Smooth muscle cell (in vitro differentiated cells): ENCODE measurements around the gene ATP1B1. TPM values are rescaled to one million over a fixed set of nuclear protein-coding genes. Genes with fewer than 3 reads are reported as not detected.
A peak's percentile ranks its signal among the peaks of the same experiment; 100 is the strongest.

Source experiments
- DNase-seq: peaks from one replicate; lab custom pipeline; 2025; ENCODE audit not compliant: unreplicated experiment; lab: John Stamatoyannopoulos, UW
- H2AFZ ChIP-seq: fragments of 200-600 bp; sonication (generic); 2 replicates; pipeline ENCODE4 v1.6.0; 2016; ENCODE audit warnings: antibody characterized with exemption, low read depth, mild to moderate bottlenecking
- H3F3A ChIP-seq: fragments of 200-600 bp; sonication (generic); 2 replicates; pipeline ENCODE4 v1.6.0; 2017; ENCODE audit warnings: antibody characterized with exemption, low read depth
- H3K27ac ChIP-seq: fragments of 200-600 bp; sonication (generic); 2 replicates; pipeline ENCODE4 v1.5.1; 2016; ENCODE audit warnings: low read depth, mild to moderate bottlenecking
- H3K27me3 ChIP-seq: fragments of 200-600 bp; sonication (generic); 2 replicates; pipeline ENCODE4 v1.6.1; 2016; ENCODE audit warnings: low read depth, mild to moderate bottlenecking
- H3K36me3 ChIP-seq: fragments of 200-600 bp; sonication (generic); 2 replicates; pipeline ENCODE4 v1.5.1; 2016; ENCODE audit warnings: low read depth
- H3K4me1 ChIP-seq: fragments of 200-600 bp; sonication (generic); 2 replicates; pipeline ENCODE4 v1.5.1; 2016; ENCODE audit warnings: low read depth
- H3K4me2 ChIP-seq: fragments of 200-600 bp; sonication (generic); 2 replicates; pipeline ENCODE4 v1.6.0; 2016; ENCODE audit warnings: mild to moderate bottlenecking
- H3K4me3 ChIP-seq: fragments of 200-600 bp; sonication (generic); 2 replicates; pipeline ENCODE4 v1.5.1; 2016; ENCODE audit warnings: mild to moderate bottlenecking
- H3K79me2 ChIP-seq: fragments of 200-600 bp; sonication (generic); 2 replicates; pipeline ENCODE4 v1.6.0; 2016; ENCODE audit warnings: low read depth, mild to moderate bottlenecking
- H3K9ac ChIP-seq: fragments of 200-600 bp; sonication (generic); 2 replicates; pipeline ENCODE4 v1.6.0; 2016; ENCODE audit warnings: low read depth
- H3K9me3 ChIP-seq: fragments of 200-600 bp; sonication (generic); replicated peaks from 2 replicates; pipeline ENCODE4 v1.5.1; 2016; ENCODE audit warnings: low read depth
- H4K20me1 ChIP-seq: fragments of 200-600 bp; sonication (generic); 2 replicates; pipeline ENCODE4 v1.6.0; 2016; ENCODE audit warnings: low read depth
- WGBS: methylation state at CpG from one replicate; pipeline ENCODE4 v1.1.7; 2016; ENCODE audit warnings: low lambda C conversion rate; 5-methylcytosine and 5-hydroxymethylcytosine counted together
- polyA plus RNA-seq: library from polyadenylated mRNA; unstranded; fragments of >200 nt; fragmentation: Nextera tagmentation; extraction: Ambion mirVana; gene quantifications from 2 replicates; pipeline ENCODE4 v1.2.1, GENCODE V29; 2016
- total RNA-seq: library from RNA; depleted of rRNA; stranded (reverse); fragments of >200 nt; gene quantifications from 2 replicates; pipeline ENCODE4 v1.2.3, GENCODE V29; 2014
- TF ChIP-seq, protein P1 (sequence below): fragments of 200-600 bp; sonication (generic); IDR thresholded peaks from 2 replicates; pipeline ENCODE4 v1.5.1; 2017; ENCODE audit warnings: borderline replicate concordance, mild to moderate bottlenecking, antibody characterized with exemption; ENCODE audit not compliant: insufficient read depth, poor library complexity, severe bottlenecking

Gene ATP1B1
- total and polyA plus RNA-seq, 2 experiments from 2014 or later: 144 to 347 TPM

DNA sequence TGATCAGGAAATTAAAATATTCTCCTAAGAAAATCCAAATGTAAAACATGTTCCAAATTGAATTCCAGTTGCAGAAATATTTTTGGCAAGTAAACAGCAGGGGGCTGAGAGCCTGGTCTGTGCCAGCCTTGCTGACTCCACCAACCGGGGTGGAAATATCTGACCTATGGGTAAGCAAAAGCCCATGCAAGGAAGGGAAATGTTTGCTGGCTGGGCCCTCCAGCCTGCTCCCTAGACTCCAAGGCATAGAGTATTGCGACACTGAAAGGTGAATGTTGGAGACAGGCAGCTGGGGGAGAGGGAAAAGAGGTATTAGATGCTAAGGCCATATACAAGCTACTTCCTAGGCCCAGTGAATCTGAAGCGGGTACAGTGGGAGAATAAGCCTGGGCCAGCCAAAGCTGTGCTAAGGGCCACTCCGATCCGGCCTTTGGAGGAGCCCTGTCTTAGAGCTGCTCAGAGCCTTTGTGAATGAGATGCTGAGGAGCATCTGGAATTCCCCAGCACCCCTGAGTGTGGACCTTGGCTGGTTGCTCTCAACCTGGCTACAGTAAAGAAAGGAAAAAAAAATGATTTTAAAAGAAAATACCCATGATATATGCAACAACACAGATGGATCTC, 24.9 kb upstream of the ATP1B1 start:
- no peak overlapping the region for H3K4me3 ChIP-seq
- H3K27ac ChIP-seq: no peak overlapping the region
- WGBS: 97% methylated on average over 5 of the region's 5 CpGs
- no peaks in the 10 kb centered on the region for H3K4me1 ChIP-seq
- TF ChIP-seq, protein P1, sequence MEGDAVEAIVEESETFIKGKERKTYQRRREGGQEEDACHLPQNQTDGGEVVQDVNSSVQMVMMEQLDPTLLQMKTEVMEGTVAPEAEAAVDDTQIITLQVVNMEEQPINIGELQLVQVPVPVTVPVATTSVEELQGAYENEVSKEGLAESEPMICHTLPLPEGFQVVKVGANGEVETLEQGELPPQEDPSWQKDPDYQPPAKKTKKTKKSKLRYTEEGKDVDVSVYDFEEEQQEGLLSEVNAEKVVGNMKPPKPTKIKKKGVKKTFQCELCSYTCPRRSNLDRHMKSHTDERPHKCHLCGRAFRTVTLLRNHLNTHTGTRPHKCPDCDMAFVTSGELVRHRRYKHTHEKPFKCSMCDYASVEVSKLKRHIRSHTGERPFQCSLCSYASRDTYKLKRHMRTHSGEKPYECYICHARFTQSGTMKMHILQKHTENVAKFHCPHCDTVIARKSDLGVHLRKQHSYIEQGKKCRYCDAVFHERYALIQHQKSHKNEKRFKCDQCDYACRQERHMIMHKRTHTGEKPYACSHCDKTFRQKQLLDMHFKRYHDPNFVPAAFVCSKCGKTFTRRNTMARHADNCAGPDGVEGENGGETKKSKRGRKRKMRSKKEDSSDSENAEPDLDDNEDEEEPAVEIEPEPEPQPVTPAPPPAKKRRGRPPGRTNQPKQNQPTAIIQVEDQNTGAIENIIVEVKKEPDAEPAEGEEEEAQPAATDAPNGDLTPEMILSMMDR: no peak
- H3K4me2 ChIP-seq: no peak overlapping the region
- H3K9me3 ChIP-seq: no peaks in the 10 kb centered on the region
- no peaks in the 10 kb centered on the region for H3K79me2 ChIP-seq
- no peaks in the 10 kb centered on the region for H3F3A ChIP-seq
- H3K36me3 ChIP-seq: no peaks in the 10 kb centered on the region
- H3K9ac ChIP-seq: no peak overlapping the region
- no peaks in the 10 kb centered on the region for H4K20me1 ChIP-seq
- no peak overlapping the region for H2AFZ ChIP-seq
- no peaks in the 10 kb centered on the region for H3K27me3 ChIP-seq
- DNase-seq: no peak

DNA sequence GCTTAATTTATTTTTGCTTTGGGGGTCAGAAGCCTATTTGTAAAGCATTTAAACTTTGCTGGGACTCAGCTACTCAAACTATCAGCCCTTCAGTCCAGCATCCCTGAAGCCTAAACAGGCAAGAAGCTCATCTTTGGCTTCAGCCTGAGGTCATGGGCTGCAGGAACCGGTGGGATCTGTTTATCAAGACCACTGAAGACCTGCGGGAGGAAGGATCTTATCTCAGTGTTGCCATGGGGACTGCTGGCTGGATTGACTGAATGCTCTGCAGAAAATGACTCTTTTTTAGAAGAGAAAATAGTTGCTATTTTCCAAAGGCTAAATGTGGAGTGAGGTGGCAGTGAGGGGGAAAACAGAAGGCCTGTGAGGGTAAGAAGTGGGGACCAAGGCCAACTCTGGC, 20.6 kb upstream of the ATP1B1 start:
- 27% methylated on average over 2 of the region's 2 CpGs for WGBS
- H3K36me3 ChIP-seq: no peaks in the 10 kb centered on the region
- no peak overlapping the region for H3K9ac ChIP-seq
- DNase-seq: no peak
- H3F3A ChIP-seq: no peaks in the 10 kb centered on the region
- no peaks in the 10 kb centered on the region for H4K20me1 ChIP-seq
- no peak overlapping the region for H3K4me3 ChIP-seq
- no peaks in the 10 kb centered on the region for H3K79me2 ChIP-seq
- TF ChIP-seq, protein P1: no peak
- H3K4me1 ChIP-seq: no peaks in the 10 kb centered on the region
- H3K9me3 ChIP-seq: no peaks in the 10 kb centered on the region
- no peak overlapping the region for H3K4me2 ChIP-seq
- H3K27me3 ChIP-seq: no peaks in the 10 kb centered on the region
- no peak overlapping the region for H2AFZ ChIP-seq
- H3K27ac ChIP-seq: no peak overlapping the region

DNA sequence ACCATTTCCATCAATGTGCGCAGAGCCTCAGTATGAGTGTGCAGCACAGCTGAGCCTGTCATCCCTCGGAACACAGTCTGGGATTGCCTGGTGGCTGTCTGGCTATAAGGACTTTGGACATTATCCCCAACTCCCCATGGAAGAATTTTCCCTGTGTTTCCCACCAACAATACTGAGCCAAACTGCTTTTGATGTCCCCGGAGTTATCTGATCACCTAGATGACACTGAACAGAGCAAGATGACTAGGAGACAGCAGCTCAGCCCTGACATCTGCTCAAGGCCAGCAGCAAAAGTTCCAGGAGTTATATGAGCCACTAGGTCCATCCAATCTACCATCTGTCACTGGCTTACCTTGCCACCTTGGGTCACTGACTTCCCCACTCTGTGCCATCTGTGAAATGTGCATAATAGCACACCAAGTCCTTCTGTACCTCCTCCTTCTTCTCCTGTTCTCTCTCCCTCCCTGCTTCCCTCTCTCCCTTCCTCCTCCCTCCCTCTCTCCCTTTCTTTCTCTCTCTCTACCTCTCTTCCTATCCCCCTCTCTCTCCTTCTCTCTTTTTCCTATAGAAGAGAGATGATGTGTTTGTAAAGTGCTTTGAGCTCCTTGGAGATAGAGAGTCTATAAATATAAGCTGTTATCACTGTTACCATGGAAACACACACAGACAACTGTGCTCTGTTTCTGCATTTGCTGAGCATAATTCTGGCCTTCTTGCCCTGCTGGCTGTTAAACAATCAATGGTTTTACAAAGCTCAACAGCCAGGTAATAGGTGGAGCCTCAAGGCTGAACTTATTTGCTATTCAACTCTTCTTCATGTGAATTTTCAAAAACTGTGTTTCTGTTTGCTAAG, 19.7 kb upstream of the ATP1B1 start:
- Histone ChIP-seq H3K9me3 (no peaks in the 10 kb centered on the region), H3K9ac (peak overlapping the region; percentile 80), H4K20me1 (no peaks in the 10 kb centered on the region), H3K4me1 (no peaks in the 10 kb centered on the region), H2AFZ (peak overlapping the region; percentile 4), H3K4me3 (no peak overlapping the region), H3K79me2 (no peaks in the 10 kb centered on the region), H3K27ac (peak overlapping the region; percentile 65), H3K4me2 (peak overlapping the region; percentile 52), H3K36me3 (no peaks in the 10 kb centered on the region), H3K27me3 (no peaks in the 10 kb centered on the region), H3F3A (no peaks in the 10 kb centered on the region)
- TF ChIP-seq, protein P1: no peak
- no peak for DNase-seq
- WGBS: 62% methylated on average over 3 of the region's 3 CpGs

DNA sequence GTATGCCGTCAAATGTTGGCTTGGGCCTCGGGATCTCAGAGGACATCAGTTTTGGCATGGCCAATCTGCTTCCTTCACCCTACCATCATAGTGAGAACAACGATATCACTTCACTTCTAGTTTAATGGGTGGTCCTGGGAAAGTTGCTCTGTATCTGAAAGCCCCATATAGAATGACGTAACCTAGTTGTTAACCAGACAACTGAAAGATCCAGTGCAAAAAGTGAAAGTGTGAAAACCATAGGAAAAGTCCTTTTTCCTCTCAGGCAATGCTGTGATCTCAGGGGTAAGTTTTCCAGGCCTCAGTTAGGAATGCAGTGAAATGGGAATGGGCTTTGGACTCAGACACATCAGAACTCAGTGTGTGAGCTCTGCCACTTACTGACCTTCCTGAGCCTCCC, 18.6 kb upstream of the ATP1B1 start:
- H4K20me1 ChIP-seq: no peaks in the 10 kb centered on the region
- no peaks in the 10 kb centered on the region for H3K36me3 ChIP-seq
- TF ChIP-seq, protein P1: no peak
- no peak overlapping the region for H2AFZ ChIP-seq
- WGBS: 92% methylated on average over 4 of the region's 4 CpGs
- H3K4me2 ChIP-seq: no peak overlapping the region
- peak overlapping the region; percentile 65 for H3K27ac ChIP-seq
- DNase-seq: no peak
- H3K4me3 ChIP-seq: no peak overlapping the region
- H3K27me3 ChIP-seq: no peaks in the 10 kb centered on the region
- peak overlapping the region; percentile 80 for H3K9ac ChIP-seq
- H3K9me3 ChIP-seq: no peaks in the 10 kb centered on the region
- no peaks in the 10 kb centered on the region for H3K79me2 ChIP-seq
- no peaks in the 10 kb centered on the region for H3F3A ChIP-seq
- no peaks in the 10 kb centered on the region for H3K4me1 ChIP-seq
